Sigmoid colon (tissue), 4 donors: Measurements from ENCODE around the gene USP1.

Source experiments
- CTCF ChIP-seq, 4 experiments: fragments of 450-650 bp in 3 of 4; fragments of 200-600 bp in 1 of 4; IDR thresholded peaks; one replicate each; pipeline ENCODE4 v1.5.1; 2016 to 2019; ENCODE audit warnings: antibody characterized with exemption in 4 of 4, mild to moderate bottlenecking in 3 of 4, moderate library complexity in 2 of 4
- POLR2A ChIP-seq, 2 donors: fragments of 450-650 bp; IDR thresholded peaks; one replicate each; pipeline ENCODE4 v1.6.1; 2016; ENCODE audit warnings: antibody characterized with exemption in 2 of 2, mild to moderate bottlenecking in 2 of 2, moderate library complexity in 2 of 2
- POLR2AphosphoS5 ChIP-seq, 4 donors: sonication (generic); formaldehyde crosslinking; IDR thresholded peaks; one replicate each; pipeline ENCODE4 v1.6.1; 2017; ENCODE audit warnings: antibody characterized with exemption in 4 of 4

- TF ChIP-seq POLR2A (IDR thresholded peaks at IDR 0.05) (no peak), CTCF (IDR thresholded peaks at IDR 0.05) (no peak), POLR2AphosphoS5 (IDR thresholded peaks at IDR 0.05) (no peak)
These were observed 10.6 kb upstream of the USP1 start for GRCh38 chr1:62426237-62426636.
